ENCODE results near the gene ISCU.
A peak's percentile ranks its signal among the peaks of the same experiment; 100 is the strongest.

ISCU gene

GRCh38 chr12:108606492-108606891, 44.1 kb downstream of the ISCU start:
- no peak for TF ChIP-seq CTCF (IDR thresholded peaks at IDR 0.05)

- TF ChIP-seq CTCF (IDR thresholded peaks at IDR 0.05): no peak
Measured at GRCh38 chr12:108607981-108608600, 45.7 kb downstream of the ISCU start.

GRCh38 chr12:108608616-108609015, 46.2 kb downstream of the ISCU start:
- no peak for TF ChIP-seq CTCF (IDR thresholded peaks at IDR 0.05)

- no peak for TF ChIP-seq CTCF (IDR thresholded peaks at IDR 0.05)
Measured at GRCh38 chr12:108609537-108610335, 47.3 kb downstream of the ISCU start.

GRCh38 chr12:108610336-108610815, 48.0 kb downstream of the ISCU start:
- TF ChIP-seq CTCF (IDR thresholded peaks at IDR 0.05): no peak

GRCh38 chr12:108610856-108611605, 48.6 kb downstream of the ISCU start:
- no peak for TF ChIP-seq CTCF (IDR thresholded peaks at IDR 0.05)

GRCh38 chr12:108611884-108612415, 49.6 kb downstream of the ISCU start:
- TF ChIP-seq CTCF (IDR thresholded peaks at IDR 0.05): peak; percentile 28; the same call in 1 of the 2 replicates

Measured in LNCAP (cell line).